SW 1271 (cell line): ENCODE results near the gene SLC25A15.
"Not testable (repeated sequence)": the region's sequence is repeated elsewhere in the genome, so short reads cannot be mapped to it uniquely, and the experiment has no call there.

ENCODE experiments used
- DNase-seq, 2 experiments: peaks; one replicate each; lab custom pipeline; 2025; lab: John Stamatoyannopoulos, UW

SLC25A15 gene

DNA sequence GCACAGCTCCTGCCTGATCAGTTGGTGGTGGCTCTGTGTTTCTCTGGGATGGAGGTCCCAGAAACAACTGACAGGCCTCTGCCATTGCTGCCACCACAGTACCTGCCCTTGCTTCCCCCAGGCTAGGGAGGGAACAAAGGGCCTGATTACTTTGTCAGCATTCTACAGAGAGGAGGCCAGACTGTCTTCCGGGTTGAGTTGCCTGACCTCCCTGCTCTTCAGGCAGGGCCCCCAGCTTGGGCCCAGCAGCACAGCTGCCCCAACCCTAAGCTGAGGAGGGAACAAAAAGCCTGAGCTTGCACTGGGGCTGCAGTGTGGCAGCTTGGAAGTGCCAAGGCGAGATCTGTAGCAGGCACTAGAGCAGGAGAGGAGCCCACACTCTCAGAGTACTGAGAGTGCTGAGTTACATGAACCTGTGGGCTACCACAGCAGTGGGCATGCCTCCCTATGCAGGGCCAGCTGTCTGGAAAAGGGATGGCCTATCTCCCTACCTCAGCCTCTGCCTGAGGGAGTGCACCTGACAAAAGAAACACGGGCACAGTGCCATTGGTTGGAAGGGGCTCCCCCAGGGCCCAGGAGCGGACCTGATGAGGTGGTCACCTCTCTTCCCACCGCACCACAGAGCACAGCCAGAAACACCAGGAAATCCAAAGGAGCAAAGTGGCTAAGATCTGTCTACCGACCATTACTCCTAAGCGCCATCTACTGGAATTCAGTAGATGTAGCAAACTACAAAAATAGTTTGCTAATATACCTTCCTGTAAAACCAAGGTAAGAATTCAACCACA lies 24.4 kb downstream of the SLC25A15 start:
- peak in 1 of 2 experiments; percentile 30 for DNase-seq

DNA sequence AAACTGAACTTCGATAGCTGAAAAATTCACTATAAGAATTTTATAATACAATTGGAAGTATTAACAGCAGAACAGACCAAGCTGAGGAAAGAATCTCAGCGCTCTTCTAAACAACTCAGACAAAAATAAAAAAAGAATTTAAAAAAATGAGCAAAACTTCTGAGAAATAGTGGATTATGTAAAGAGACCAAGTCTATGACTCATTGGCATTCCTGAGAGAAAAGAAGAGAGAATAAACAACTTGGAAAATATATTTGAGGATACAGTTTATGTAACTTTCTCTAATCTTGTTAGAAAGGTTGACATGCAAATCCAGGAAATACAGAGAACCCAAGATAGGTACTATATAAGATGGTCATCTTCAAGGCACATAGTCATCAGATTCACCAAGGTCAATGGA lies 25.4 kb downstream of the SLC25A15 start:
- DNase-seq = no peak

DNA sequence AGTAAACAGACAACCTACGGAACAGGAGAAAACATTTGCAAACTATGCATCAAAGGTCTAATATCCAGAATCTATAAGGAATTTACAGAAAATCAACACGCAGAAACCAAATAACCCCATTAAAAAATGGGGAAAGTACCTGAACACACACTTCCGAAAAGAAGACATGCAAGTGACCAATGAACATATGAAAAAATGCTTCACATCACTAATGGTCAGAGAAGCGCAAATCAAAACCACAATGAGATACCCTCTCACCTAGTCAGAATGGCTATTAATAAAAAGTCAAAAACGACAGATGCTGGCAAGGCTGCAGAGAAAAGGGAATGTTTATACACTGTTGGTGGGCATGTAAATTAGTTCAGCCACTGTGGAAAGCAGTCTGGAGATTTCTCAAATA lies 29.5 kb downstream of the SLC25A15 start:
- no peak for DNase-seq

DNA sequence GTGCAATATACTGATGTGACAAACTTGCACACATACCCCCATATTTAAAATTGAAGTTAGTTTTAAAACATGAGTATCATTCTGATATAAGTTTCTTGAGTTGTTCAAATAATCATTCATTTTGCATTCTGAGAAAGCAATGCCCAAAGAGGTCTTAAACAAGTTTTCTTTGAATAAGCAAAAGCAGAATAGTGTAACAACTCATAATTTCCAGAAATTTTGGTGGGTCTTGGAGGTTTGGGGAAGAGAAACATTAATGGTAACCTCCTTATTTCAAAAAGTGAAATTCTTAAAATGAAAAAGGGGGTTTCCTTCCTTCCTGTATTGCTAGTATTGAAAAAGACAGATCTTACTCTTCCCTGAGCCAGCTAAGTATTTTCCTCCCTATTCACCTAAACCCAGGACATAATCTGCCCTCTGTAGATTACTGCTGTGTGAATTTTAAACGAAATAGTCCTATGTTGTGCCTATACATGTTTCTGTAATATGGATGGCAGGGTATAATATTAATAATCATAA lies 30.4 kb downstream of the SLC25A15 start:
- no peak for DNase-seq

DNA sequence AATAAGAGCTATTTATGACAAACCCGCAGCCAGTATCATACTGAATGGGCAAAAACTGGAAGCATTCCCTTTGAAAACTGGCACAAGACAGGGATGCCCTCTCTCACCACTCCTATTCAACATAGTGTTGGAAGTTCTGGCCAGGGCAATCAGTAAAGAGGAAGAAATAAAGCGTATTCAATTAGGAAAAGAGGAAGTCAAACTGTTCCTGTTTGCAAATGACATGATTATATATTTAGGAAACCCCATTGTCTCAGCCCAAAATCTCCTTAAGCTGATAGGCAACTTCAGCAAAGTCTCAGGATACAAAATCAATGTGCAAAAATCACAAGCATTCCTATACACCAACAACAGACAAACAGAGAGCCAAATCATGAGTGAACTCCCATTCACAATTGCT lies 50.3 kb downstream of the SLC25A15 start:
- DNase-seq = not testable (repeated sequence)

DNA sequence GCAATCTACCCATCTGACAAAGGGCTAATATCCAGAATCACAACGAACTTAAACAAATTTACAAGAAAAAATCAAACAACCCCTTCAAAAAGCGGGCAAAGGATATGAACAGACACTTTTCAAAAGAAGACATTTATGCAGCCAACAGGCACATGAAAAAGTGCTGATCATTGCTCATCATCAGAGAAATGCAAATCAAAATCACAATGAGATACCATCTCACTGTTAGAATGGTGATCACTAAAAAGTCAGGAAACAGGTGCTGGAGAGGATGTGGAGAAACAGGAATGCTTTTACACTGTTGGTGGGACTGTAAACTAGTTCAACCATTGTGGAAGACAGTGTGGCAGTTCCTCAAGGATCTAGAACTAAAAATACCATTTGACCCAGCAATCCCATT lies 51.5 kb downstream of the SLC25A15 start:
- not testable (repeated sequence) for DNase-seq
